ENCODE data around the gene DIS3L2. TPM values are rescaled to one million over a fixed set of nuclear protein-coding genes. Genes with fewer than 3 reads are reported as not detected.

Gene DIS3L2
- polyA plus RNA-seq, 1 experiment = 8.2 TPM

- Histone ChIP-seq H3K27ac (ENCODE audit: low read depth, low read length) (no peak overlapping the region), H3K27me3 (ENCODE audit: control insufficient read depth, insufficient read depth, low read length) (no peaks in the 10 kb centered on the region), H3K9me3 (ENCODE audit: control insufficient read depth, insufficient read depth, low read length) (no peaks in the 10 kb centered on the region), H3K4me3 (ENCODE audit: low read depth, low read length) (no peak overlapping the region)
- ChIA-PET POLR2A (no interaction called here), CTCF (no interaction called here)
- no peak for DNase-seq (ENCODE audit: low read depth, low spot score)
- TF ChIP-seq, protein P1, sequence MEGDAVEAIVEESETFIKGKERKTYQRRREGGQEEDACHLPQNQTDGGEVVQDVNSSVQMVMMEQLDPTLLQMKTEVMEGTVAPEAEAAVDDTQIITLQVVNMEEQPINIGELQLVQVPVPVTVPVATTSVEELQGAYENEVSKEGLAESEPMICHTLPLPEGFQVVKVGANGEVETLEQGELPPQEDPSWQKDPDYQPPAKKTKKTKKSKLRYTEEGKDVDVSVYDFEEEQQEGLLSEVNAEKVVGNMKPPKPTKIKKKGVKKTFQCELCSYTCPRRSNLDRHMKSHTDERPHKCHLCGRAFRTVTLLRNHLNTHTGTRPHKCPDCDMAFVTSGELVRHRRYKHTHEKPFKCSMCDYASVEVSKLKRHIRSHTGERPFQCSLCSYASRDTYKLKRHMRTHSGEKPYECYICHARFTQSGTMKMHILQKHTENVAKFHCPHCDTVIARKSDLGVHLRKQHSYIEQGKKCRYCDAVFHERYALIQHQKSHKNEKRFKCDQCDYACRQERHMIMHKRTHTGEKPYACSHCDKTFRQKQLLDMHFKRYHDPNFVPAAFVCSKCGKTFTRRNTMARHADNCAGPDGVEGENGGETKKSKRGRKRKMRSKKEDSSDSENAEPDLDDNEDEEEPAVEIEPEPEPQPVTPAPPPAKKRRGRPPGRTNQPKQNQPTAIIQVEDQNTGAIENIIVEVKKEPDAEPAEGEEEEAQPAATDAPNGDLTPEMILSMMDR (IDR thresholded peaks at IDR 0.05; ENCODE audit: low read depth, low read length) = no peak
Measured at GRCh38 chr2:232299927-232300674, 338.6 kb downstream of the DIS3L2 start.

GRCh38 chr2:232300894-232301387, 339.4 kb downstream of the DIS3L2 start:
- Histone ChIP-seq H3K27ac (ENCODE audit: low read depth, low read length) (no peak overlapping the region), H3K27me3 (ENCODE audit: control insufficient read depth, insufficient read depth, low read length) (no peaks in the 10 kb centered on the region), H3K9me3 (ENCODE audit: control insufficient read depth, insufficient read depth, low read length) (no peaks in the 10 kb centered on the region), H3K4me3 (ENCODE audit: low read depth, low read length) (no peak overlapping the region)
- TF ChIP-seq, protein P1 (IDR thresholded peaks at IDR 0.05; ENCODE audit: low read depth, low read length) = no peak
- DNase-seq (ENCODE audit: low read depth, low spot score) = no peak
- ChIA-PET POLR2A (no interaction called here), CTCF (interaction anchor here (0.5 to 1.2 kb wide), 2 partner anchors 8 to 42 kb away, joined by 3 to 9 read pairs; no protein-coding TSS in a partner anchor)

DNA sequence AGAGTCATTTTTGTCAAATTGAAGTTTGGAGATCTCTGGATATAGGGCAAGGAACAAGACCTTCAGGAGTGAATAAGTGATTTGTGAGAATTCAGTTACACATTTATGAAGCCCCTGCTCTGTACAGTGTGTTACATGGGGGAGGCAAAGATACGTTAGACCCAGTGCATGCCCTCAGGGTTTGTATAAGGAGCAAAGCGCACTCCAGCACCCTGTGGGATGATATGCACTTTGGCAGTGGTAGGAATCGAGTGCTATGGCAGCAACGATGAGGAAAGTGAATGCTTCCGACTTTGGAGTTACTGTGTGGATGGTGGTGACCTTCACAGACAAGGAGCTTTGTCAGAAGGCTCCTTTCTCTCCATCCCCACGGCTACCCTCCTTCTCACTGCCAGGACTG, 342.7 kb downstream of the DIS3L2 start:
- CTCF ChIA-PET = interaction anchor here (0.7 kb wide), 1 partner anchor 21 kb away, joined by 3 read pairs; no protein-coding TSS in a partner anchor
- DNase-seq (ENCODE audit: low read depth, low spot score) = no peak
- Histone ChIP-seq H3K4me3 (ENCODE audit: low read depth, low read length) (no peak overlapping the region), H3K27ac (ENCODE audit: low read depth, low read length) (no peak overlapping the region), H3K9me3 (ENCODE audit: control insufficient read depth, insufficient read depth, low read length) (no peaks in the 10 kb centered on the region), H3K27me3 (ENCODE audit: control insufficient read depth, insufficient read depth, low read length) (no peaks in the 10 kb centered on the region)
- TF ChIP-seq, protein P1 (IDR thresholded peaks at IDR 0.05; ENCODE audit: low read depth, low read length) = no peak
- POLR2A ChIA-PET = no interaction called here

- no peak for DNase-seq (ENCODE audit: low read depth, low spot score)
- TF ChIP-seq, protein P1 (IDR thresholded peaks at IDR 0.05; ENCODE audit: low read depth, low read length) = no peak
- Histone ChIP-seq H3K4me3 (ENCODE audit: low read depth, low read length) (no peak overlapping the region), H3K27me3 (ENCODE audit: control insufficient read depth, insufficient read depth, low read length) (no peaks in the 10 kb centered on the region), H3K9me3 (ENCODE audit: control insufficient read depth, insufficient read depth, low read length) (no peaks in the 10 kb centered on the region), H3K27ac (ENCODE audit: low read depth, low read length) (no peak overlapping the region)
- POLR2A ChIA-PET = no interaction called here
- CTCF ChIA-PET = interaction anchor here (0.9 to 2.9 kb wide), 4 partner anchors 13 to 21 kb away, joined by 3 to 13 read pairs (median 4); no protein-coding TSS in a partner anchor
Measured at GRCh38 chr2:232306741-232307305, 345.3 kb downstream of the DIS3L2 start.

DNA sequence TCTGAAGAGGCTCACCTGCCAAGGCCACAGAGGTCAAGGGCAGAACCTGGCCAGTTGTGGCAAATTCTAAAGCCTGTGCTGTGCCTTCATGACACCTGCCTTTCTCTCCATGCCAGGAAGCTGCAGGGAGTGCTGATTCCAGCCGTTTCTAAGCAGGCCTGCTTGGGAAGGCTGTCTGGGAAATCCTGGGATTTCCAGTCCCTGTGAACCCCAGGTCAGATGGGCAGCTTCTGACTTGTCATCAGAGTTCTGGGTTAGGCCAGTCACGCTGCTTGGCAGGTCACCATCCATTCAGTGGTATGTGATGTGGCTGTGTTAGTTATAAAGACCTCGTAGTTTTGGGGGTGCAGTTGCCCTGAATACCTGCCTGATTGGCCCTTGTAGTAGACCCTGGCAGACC, 346.3 kb downstream of the DIS3L2 start:
- Histone ChIP-seq H3K9me3 (ENCODE audit: control insufficient read depth, insufficient read depth, low read length) (no peaks in the 10 kb centered on the region), H3K27ac (ENCODE audit: low read depth, low read length) (no peak overlapping the region), H3K27me3 (ENCODE audit: control insufficient read depth, insufficient read depth, low read length) (no peaks in the 10 kb centered on the region), H3K4me3 (ENCODE audit: low read depth, low read length) (no peak overlapping the region)
- ChIA-PET CTCF (interaction anchor here (2.7 to 2.9 kb wide), 2 partner anchors 14 to 18 kb away, joined by 6 to 13 read pairs; no protein-coding TSS in a partner anchor), POLR2A (no interaction called here)
- TF ChIP-seq, protein P1 (IDR thresholded peaks at IDR 0.05; ENCODE audit: low read depth, low read length) = no peak
- DNase-seq (ENCODE audit: low read depth, low spot score) = no peak

Measured in AG04450 (cell line).